CD14-positive monocyte (primary cell): ENCODE data around the gene ZDHHC14. TPM values are rescaled to one million over a fixed set of nuclear protein-coding genes. Genes with fewer than 3 reads are reported as not detected.

ENCODE experiments used
- DNase-seq, 3 donors: peaks; one replicate each; pipeline ENCODE4 v3.0.0-alpha.2; 2011 to 2022
- H2AFZ ChIP-seq: 2 replicates; pipeline ENCODE4 v1.6.0; 2012; ENCODE audit warnings: mild to moderate bottlenecking, low read depth, low read length, inconsistent platforms; ENCODE audit not compliant: insufficient read depth, poor library complexity, severe bottlenecking
- H3K27ac ChIP-seq, 2 donors: 1 replicate in 1 of 2; 2 replicates in 1 of 2; pipeline ENCODE4 v1.5.1; 2012 to 2013; ENCODE audit warnings: low read length in 2 of 2, control low read depth in 1 of 2, inconsistent platforms in 1 of 2, low read depth in 1 of 2, mild to moderate bottlenecking in 1 of 2
- H3K27me3 ChIP-seq, 2 donors: one replicate each; pipeline versions ENCODE4 v1.6.0 to v1.6.1; 2011 to 2013; ENCODE audit warnings: low read length in 2 of 2; ENCODE audit not compliant: control insufficient read depth in 2 of 2, insufficient read depth in 2 of 2
- H3K36me3 ChIP-seq, 2 donors: replicated peaks in 1 of 2; 1 replicate in 1 of 2; 2 replicates in 1 of 2; pipeline versions ENCODE4 v1.5.1 to v1.6.1; 2012 to 2013; ENCODE audit warnings: low read length in 2 of 2, control low read depth in 1 of 2, inconsistent platforms in 1 of 2, mild to moderate bottlenecking in 1 of 2; ENCODE audit not compliant: insufficient read depth in 2 of 2, control insufficient read depth in 1 of 2
- H3K4me1 ChIP-seq, 2 donors: 1 replicate in 1 of 2; 2 replicates in 1 of 2; pipeline versions ENCODE4 v1.5.1 to v1.6.1; 2012 to 2013; ENCODE audit warnings: low read length in 2 of 2, control low read depth in 1 of 2, inconsistent platforms in 1 of 2, mild to moderate bottlenecking in 1 of 2, moderate library complexity in 1 of 2; ENCODE audit not compliant: insufficient read depth in 2 of 2, control insufficient read depth in 1 of 2
- H3K4me2 ChIP-seq: replicated peaks from 2 replicates; pipeline ENCODE3; 2012; ENCODE audit warnings: low read length, moderate library complexity, mild to moderate bottlenecking; ENCODE audit not compliant: poor library complexity, severe bottlenecking; ENCODE audit errors: extremely low read depth
- H3K4me3 ChIP-seq, 3 experiments: fragments of 200-600 bp in 1 of 3; sonication (generic) in 1 of 3; replicated peaks in 1 of 3; 1 replicate in 2 of 3; 2 replicates in 1 of 3; pipeline ENCODE4 v1.5.1; 2011 to 2013; ENCODE audit warnings: low read length in 3 of 3, mild to moderate bottlenecking in 3 of 3, control low read depth in 2 of 3, low read depth in 2 of 3, inconsistent platforms in 1 of 3, moderate library complexity in 1 of 3
- H3K79me2 ChIP-seq: 2 replicates; pipeline ENCODE4 v1.6.0; 2012; ENCODE audit warnings: mild to moderate bottlenecking, control low read depth, inconsistent platforms, low read length, moderate library complexity; ENCODE audit not compliant: insufficient read depth
- H3K9ac ChIP-seq: 2 replicates; pipeline ENCODE4 v1.6.0; 2017; ENCODE audit warnings: low read length, mild to moderate bottlenecking; ENCODE audit not compliant: insufficient read depth, poor library complexity, severe bottlenecking
- H3K9me3 ChIP-seq, 2 donors: replicated peaks in 1 of 2; 1 replicate in 1 of 2; 2 replicates in 1 of 2; pipeline versions ENCODE4 v1.5.1 to v1.6.1; 2012 to 2013; ENCODE audit warnings: low read length in 2 of 2, control low read depth in 1 of 2; ENCODE audit not compliant: control insufficient read depth in 1 of 2, insufficient read depth in 1 of 2
- H4K20me1 ChIP-seq: 2 replicates; pipeline ENCODE4 v1.6.0; 2012; ENCODE audit warnings: mild to moderate bottlenecking, low read length, control low read depth, moderate library complexity; ENCODE audit not compliant: insufficient read depth
- H3K27ac Mint-ChIP-seq, 7 donors: one replicate each; pipeline ENCODE4 v1.8.0; 2020; ENCODE audit warnings: mild to moderate bottlenecking in 7 of 7, mixed read lengths in 7 of 7, moderate library complexity in 6 of 7, inconsistent platforms in 2 of 7
- H3K27me3 Mint-ChIP-seq, 3 donors: one replicate each; pipeline ENCODE4 v1.8.0; 2021 to 2022; ENCODE audit warnings: low read depth in 3 of 3, mild to moderate bottlenecking in 3 of 3, mixed read lengths in 3 of 3, moderate library complexity in 3 of 3, inconsistent platforms in 1 of 3
- H3K36me3 Mint-ChIP-seq, 2 donors: one replicate each; pipeline ENCODE4 v1.8.0; 2020; ENCODE audit warnings: mixed read lengths in 2 of 2, inconsistent platforms in 1 of 2, mild to moderate bottlenecking in 1 of 2
- H3K4me1 Mint-ChIP-seq: one replicate; pipeline ENCODE4 v1.8.0; 2020; ENCODE audit warnings: mild to moderate bottlenecking, mixed read lengths
- H3K4me3 Mint-ChIP-seq, 2 donors: one replicate each; pipeline ENCODE4 v1.8.0; 2020; ENCODE audit warnings: mild to moderate bottlenecking in 2 of 2, mixed read lengths in 2 of 2, moderate library complexity in 1 of 2
- H3K9me3 Mint-ChIP-seq, 7 donors: one replicate each; pipeline ENCODE4 v1.8.0; 2020 to 2022; ENCODE audit warnings: mixed read lengths in 7 of 7, mild to moderate bottlenecking in 6 of 7, moderate library complexity in 6 of 7, inconsistent platforms in 2 of 7
- WGBS: methylation state at CpG from one replicate; pipeline ENCODE4 v1.1.5; 2013; ENCODE audit warnings: missing lambda C conversion rate; ENCODE audit not compliant: insufficient coverage; 5-methylcytosine and 5-hydroxymethylcytosine counted together
- intact Hi-C, 2 donors: fragments of 100-400 bp; cut with micrococcal nuclease; formaldehyde crosslinking; loops; one replicate each; pipeline versions ENCODE4 v1.15.0 to v1.15.1; 2023
- polyA plus RNA-seq, 3 donors: library from polyadenylated mRNA; depleted of rRNA in 1 of 3; unstranded in 2 of 3; stranded (reverse) in 1 of 3; fragments of 300-500 nt in 2 of 3; fragments of >200 nt in 1 of 3; fragmentation: Illumina TruSeq in 2 of 3; gene quantifications; 1 replicate in 2 of 3; 2 replicates in 1 of 3; pipeline ENCODE4 v1.2.3, GENCODE V29; 2012 to 2021
- TF ChIP-seq, protein P1 (sequence below): fragments of 200-600 bp; IDR thresholded peaks from one replicate; pipeline ENCODE4 v1.8.0; 2022; ENCODE audit warnings: antibody characterized with exemption, mild to moderate bottlenecking

ZDHHC14 gene
- polyA plus RNA-seq, 3 donors, result 0.30 to 1.7 (median 0.93) TPM

DNA sequence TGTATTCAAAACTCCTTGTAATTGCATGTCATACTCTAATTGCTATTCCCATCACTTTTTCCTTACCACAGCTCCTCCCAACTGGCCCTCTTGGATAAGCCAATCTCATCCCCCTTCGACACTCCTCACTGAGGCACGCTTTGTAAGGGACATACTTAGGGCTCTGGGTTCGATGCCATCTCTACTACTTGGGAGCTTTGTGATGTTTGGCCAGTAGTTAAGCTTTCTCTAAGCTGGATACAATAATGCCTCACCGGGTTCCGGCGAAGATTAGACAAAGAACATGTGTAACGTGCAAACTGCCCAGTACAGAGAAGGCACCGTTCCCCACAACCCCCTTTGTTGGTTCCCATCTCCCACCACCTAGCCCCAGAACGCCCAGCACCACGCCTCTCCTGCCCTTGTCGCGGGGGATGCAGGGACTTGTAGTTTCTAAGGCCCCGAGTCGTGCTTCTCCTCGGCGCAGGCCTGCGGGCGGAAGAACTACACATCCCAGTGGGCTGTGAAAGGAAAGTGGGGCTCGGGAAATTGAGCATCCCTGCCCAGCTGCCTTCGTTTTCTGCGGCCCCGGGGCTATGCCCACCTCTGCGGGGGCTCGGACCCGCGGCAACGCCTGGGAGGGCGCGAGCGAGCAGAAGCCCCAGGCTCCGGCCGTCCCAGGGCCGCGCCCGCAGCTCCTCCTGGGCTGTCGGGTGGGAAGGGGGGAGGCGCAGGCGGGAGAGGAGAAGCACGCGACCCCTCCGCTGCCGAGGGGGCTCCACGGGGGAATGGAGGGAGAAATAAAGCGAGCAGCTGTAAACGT is 1.1 kb upstream of the ZDHHC14 start:
- Histone ChIP-seq H3K27ac (peak overlapping the region; percentile 58 to 86), H3K9me3 (no peaks in the 10 kb centered on the region), H3K27me3 (no peaks in the 10 kb centered on the region), H3K79me2 (peaks cover 8% of the 10 kb centered on the region), H3K4me2 (peak overlapping the region; percentile 90), H2AFZ (peak overlapping the region; percentile 97), H3K4me3 (peak overlapping the region; percentile 85 to 97 (median 93)), H3K4me1 (peaks cover 19 to 20% of the 10 kb centered on the region in 2 donors), H4K20me1 (no peaks in the 10 kb centered on the region), H3K36me3 (no peaks in the 10 kb centered on the region), H3K9ac (peak overlapping the region; percentile 88)
- Mint-ChIP-seq H3K27ac (peak overlapping the region in 6 of 7 donors; percentile 33 to 87 (median 82)), H3K4me1 (peaks cover 30% of the 10 kb centered on the region), H3K27me3 (peaks cover 3 to 12% (median 5%) of the 10 kb centered on the region in 3 donors), H3K4me3 (peak overlapping the region; percentile 81 to 89), H3K9me3 (peaks cover 0 to 2% (median 0%) of the 10 kb centered on the region in 7 donors), H3K36me3 (peaks cover 0 to 4% of the 10 kb centered on the region in 2 donors)
- intact Hi-C loops, result loop anchor here (2.0 to 5.0 kb wide), 2 partner anchors 58 to 63 kb away; partner anchors contain the start of gene TMEM242 (in 1 of the 2)
- under 1% methylated on average over 43 of the region's 45 CpGs for WGBS
- peak; percentile 79 to 81 (median 80) for DNase-seq
- TF ChIP-seq, protein P1, sequence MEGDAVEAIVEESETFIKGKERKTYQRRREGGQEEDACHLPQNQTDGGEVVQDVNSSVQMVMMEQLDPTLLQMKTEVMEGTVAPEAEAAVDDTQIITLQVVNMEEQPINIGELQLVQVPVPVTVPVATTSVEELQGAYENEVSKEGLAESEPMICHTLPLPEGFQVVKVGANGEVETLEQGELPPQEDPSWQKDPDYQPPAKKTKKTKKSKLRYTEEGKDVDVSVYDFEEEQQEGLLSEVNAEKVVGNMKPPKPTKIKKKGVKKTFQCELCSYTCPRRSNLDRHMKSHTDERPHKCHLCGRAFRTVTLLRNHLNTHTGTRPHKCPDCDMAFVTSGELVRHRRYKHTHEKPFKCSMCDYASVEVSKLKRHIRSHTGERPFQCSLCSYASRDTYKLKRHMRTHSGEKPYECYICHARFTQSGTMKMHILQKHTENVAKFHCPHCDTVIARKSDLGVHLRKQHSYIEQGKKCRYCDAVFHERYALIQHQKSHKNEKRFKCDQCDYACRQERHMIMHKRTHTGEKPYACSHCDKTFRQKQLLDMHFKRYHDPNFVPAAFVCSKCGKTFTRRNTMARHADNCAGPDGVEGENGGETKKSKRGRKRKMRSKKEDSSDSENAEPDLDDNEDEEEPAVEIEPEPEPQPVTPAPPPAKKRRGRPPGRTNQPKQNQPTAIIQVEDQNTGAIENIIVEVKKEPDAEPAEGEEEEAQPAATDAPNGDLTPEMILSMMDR, result no peak

DNA sequence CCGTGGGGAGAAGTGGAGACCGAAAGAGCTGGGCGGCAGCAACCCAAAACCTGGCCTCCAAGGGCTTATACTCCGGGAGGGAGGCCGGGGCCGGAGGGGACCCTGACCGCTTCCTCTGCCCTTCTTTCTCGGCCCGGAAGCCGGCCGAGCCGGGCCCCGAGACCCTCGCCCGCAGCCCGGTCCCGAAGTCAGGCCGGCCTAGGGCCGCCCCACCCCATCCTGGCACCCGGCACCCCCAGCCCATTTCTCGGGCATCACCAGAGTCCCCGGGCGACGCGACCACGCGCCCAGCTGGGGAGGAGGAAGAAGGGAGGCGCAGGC is 572 bp upstream of the ZDHHC14 start:
- TF ChIP-seq, protein P1, result no peak

More for the DNA sequence above, 572 bp upstream of the ZDHHC14 start:
- Mint-ChIP-seq H3K27me3 (peaks cover 3 to 12% (median 4%) of the 10 kb centered on the region in 3 donors), H3K36me3 (peaks cover 0 to 4% of the 10 kb centered on the region in 2 donors), H3K4me1 (peaks cover 30% of the 10 kb centered on the region), H3K4me3 (peak overlapping the region; percentile 81 to 89), H3K9me3 (peaks cover 0 to 2% (median 0%) of the 10 kb centered on the region in 7 donors), H3K27ac (peak overlapping the region in 6 of 7 donors; percentile 33 to 87 (median 82))
- no peaks in the 10 kb centered on the region for H3K27me3 ChIP-seq
- no peaks in the 10 kb centered on the region for H4K20me1 ChIP-seq
- no peaks in the 10 kb centered on the region for H3K9me3 ChIP-seq
- intact Hi-C loops, result loop anchor here (2.0 to 5.0 kb wide), 2 partner anchors 58 to 64 kb away; partner anchors contain the start of gene TMEM242 (in 1 of the 2)
- H3K4me3 ChIP-seq, result peak overlapping the region; percentile 85 to 97 (median 93)
- H2AFZ ChIP-seq, result peak overlapping the region; percentile 97
- H3K4me2 ChIP-seq, result peak overlapping the region; percentile 90
- H3K36me3 ChIP-seq, result no peaks in the 10 kb centered on the region
- H3K27ac ChIP-seq, result peak overlapping the region; percentile 58 to 86
- H3K9ac ChIP-seq, result peak overlapping the region; percentile 88
- peaks cover 8% of the 10 kb centered on the region for H3K79me2 ChIP-seq
- DNase-seq, result no peak
- H3K4me1 ChIP-seq, result peaks cover 19 to 20% of the 10 kb centered on the region in 2 donors
- WGBS, result 0% methylated on average over 15 of the region's 28 CpGs
